ENCODE data around the gene WASF1. TPM values are rescaled to one million over a fixed set of nuclear protein-coding genes. Genes with fewer than 3 reads are reported as not detected.

WASF1 gene
- 7.3 to 14.4 TPM (median 12.1 TPM) in 5 replicates for total RNA-seq (2022; extraction: Qiagen RNA extraction; ENCODE audit: low read depth)

GRCh38 chr6:110179406-110180227 lies at the start of gene WASF1:
Gene WASF1, minus strand, starts transcription at chr6:110179670. Its CDS starts 52,069 bp downstream, at chr6:110127601.

DNA sequence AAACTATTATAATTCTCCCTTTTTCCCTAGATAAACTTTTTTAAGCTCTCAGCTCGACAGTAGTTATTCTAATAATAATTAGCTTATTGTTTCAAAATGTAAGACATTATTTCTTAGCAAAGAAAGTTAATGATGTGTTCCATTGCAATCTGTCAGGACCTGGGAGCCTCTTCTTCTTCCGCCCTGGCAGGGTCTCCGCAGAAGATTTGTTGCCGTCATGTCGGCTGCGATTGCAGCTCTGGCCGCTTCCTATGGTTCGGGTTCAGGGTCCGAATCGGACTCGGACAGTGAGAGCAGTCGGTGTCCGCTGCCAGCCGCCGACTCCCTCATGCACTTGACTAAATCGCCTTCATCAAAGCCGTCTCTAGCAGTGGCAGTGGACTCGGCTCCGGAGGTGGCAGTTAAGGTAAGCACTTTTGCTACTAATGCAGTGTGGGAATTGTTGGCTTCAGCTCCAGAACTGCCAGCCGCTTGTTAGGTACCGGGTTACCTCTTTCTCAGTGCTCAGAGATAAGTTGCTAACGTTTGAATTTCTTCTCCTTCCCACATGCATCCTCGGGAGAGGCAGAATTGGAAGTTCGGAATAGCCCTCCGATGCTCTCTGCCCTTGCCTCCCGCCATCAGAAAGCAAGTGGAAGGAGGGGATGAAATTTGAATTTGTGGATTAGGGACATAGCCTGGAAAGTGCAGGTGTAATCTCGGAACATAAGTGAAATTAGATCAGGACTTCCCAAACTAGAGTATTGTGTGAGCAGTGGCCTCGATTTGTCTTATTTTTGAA lies 948 bp upstream of the WASF1 start, which contains the start of gene CDC40:
Gene CDC40, plus strand, starts transcription at position 200 of the 781 bp plus-strand sequence. Its CDS starts 18 bp downstream, at position 218.

Other genes starting within 250 kb of the WASF1 start
- not detected in 5 replicates for gene GPR6, start 201.4 kb downstream of the WASF1 start, total RNA-seq (2022; extraction: Qiagen RNA extraction; ENCODE audit: low read depth)
- gene CDC40, start 757 bp upstream of the WASF1 start, total RNA-seq (2022; extraction: Qiagen RNA extraction; ENCODE audit: low read depth) = 6.3 to 10.5 TPM (median 9.9 TPM) in 5 replicates
- not detected in 5 replicates for gene METTL24, start 178.7 kb upstream of the WASF1 start, total RNA-seq (2022; extraction: Qiagen RNA extraction; ENCODE audit: low read depth)
- gene DDO, start 235.9 kb upstream of the WASF1 start, total RNA-seq (2022; extraction: Qiagen RNA extraction; ENCODE audit: low read depth) = 0.07 to 0.12 TPM (median 0.09 TPM) in 3 of 5 replicates, not detected in the others

Measured in A549 treated with RU486 at 1 μM for 4 hours (cell line).